GM18505 (cell line): ENCODE results near the gene ARHGAP24.

Experiments
- ATAC-seq: cut with Tn5 transposase; IDR thresholded peaks from one replicate; pipeline ENCODE4 v1.9.1; 2021; ENCODE audit not compliant: unreplicated experiment
- POLR2A ChIP-seq: IDR thresholded peaks from 4 replicates; pipeline ENCODE4 v1.6.1; 2011; ENCODE audit warnings: borderline replicate concordance; ENCODE audit not compliant: insufficient read depth, insufficient read length; ENCODE audit errors: extremely low read depth

The ARHGAP24 gene

GRCh38 chr4:85565761-85566480, 91.0 kb downstream of the ARHGAP24 start:
- no peak for TF ChIP-seq POLR2A
- no peak for ATAC-seq

- no peak for TF ChIP-seq POLR2A
- ATAC-seq, result no peak
Observed at GRCh38 chr4:85569730-85570299, 94.9 kb downstream of the ARHGAP24 start.

GRCh38 chr4:85570388-85570787, 95.4 kb downstream of the ARHGAP24 start:
- ATAC-seq, result no peak
- no peak for TF ChIP-seq POLR2A

GRCh38 chr4:85571008-85571407, 96.1 kb downstream of the ARHGAP24 start:
- no peak for TF ChIP-seq POLR2A
- ATAC-seq, result no peak

GRCh38 chr4:85573270-85573669, 98.3 kb downstream of the ARHGAP24 start:
- TF ChIP-seq POLR2A, result no peak
- no peak for ATAC-seq

GRCh38 chr4:85577307-85577706, 102.4 kb downstream of the ARHGAP24 start:
- ATAC-seq, result no peak
- TF ChIP-seq POLR2A, result no peak

- ATAC-seq, result no peak
- TF ChIP-seq POLR2A, result no peak
Observed at GRCh38 chr4:85579942-85580341, 105.0 kb downstream of the ARHGAP24 start.

- no peak for TF ChIP-seq POLR2A
- no peak for ATAC-seq
Observed at GRCh38 chr4:85580489-85580888, 105.5 kb downstream of the ARHGAP24 start.

- ATAC-seq, result no peak
- TF ChIP-seq POLR2A, result no peak
Observed at GRCh38 chr4:85587952-85588351, 113.0 kb downstream of the ARHGAP24 start.

GRCh38 chr4:85591406-85592098, 116.6 kb downstream of the ARHGAP24 start:
- ATAC-seq, result no peak
- TF ChIP-seq POLR2A, result no peak

GRCh38 chr4:85595098-85595775, 120.3 kb downstream of the ARHGAP24 start:
- TF ChIP-seq POLR2A, result no peak
- ATAC-seq, result no peak

- ATAC-seq, result no peak
- no peak for TF ChIP-seq POLR2A
Observed at GRCh38 chr4:85595796-85596559, 121.0 kb downstream of the ARHGAP24 start.

- ATAC-seq, result no peak
- TF ChIP-seq POLR2A, result no peak
Observed at GRCh38 chr4:85598936-85599335, 124.0 kb downstream of the ARHGAP24 start.
